Immature natural killer cell (primary cell): ENCODE results near the gene NTM. TPM values are rescaled to one million over a fixed set of nuclear protein-coding genes. Genes with fewer than 3 reads are reported as not detected.
A peak's percentile ranks its signal among the peaks of the same experiment; 100 is the strongest.
"Not testable (repeated sequence)": the region's sequence is repeated elsewhere in the genome, so short reads cannot be mapped to it uniquely, and the experiment has no call there.

ENCODE experiments used
- DNase-seq, 3 donors: peaks; one replicate each; pipeline ENCODE4 v3.0.0; 2022; ENCODE audit warnings: mixed read lengths in 1 of 3
- H3K27ac Mint-ChIP-seq, 6 donors: one replicate each; pipeline ENCODE4 v1.8.0; 2020; ENCODE audit warnings: mixed read lengths in 6 of 6, mild to moderate bottlenecking in 5 of 6, inconsistent platforms in 4 of 6, moderate library complexity in 3 of 6
- H3K27me3 Mint-ChIP-seq, 3 donors: one replicate each; pipeline ENCODE4 v1.8.0; 2020 to 2021; ENCODE audit warnings: low read depth in 3 of 3, mild to moderate bottlenecking in 3 of 3, mixed read lengths in 3 of 3, moderate library complexity in 3 of 3, inconsistent platforms in 1 of 3
- H3K36me3 Mint-ChIP-seq, 3 donors: one replicate each; pipeline ENCODE4 v1.8.0; 2020; ENCODE audit warnings: mixed read lengths in 3 of 3, inconsistent platforms in 2 of 3, mild to moderate bottlenecking in 2 of 3
- H3K4me1 Mint-ChIP-seq, 2 donors: one replicate each; pipeline ENCODE4 v1.8.0; 2020; ENCODE audit warnings: inconsistent platforms in 2 of 2, mild to moderate bottlenecking in 2 of 2, mixed read lengths in 2 of 2, moderate library complexity in 1 of 2
- H3K4me3 Mint-ChIP-seq, 5 donors: one replicate each; pipeline ENCODE4 v1.8.0; 2020; ENCODE audit warnings: mild to moderate bottlenecking in 5 of 5, mixed read lengths in 5 of 5, inconsistent platforms in 3 of 5, moderate library complexity in 3 of 5
- H3K9me3 Mint-ChIP-seq, 6 donors: one replicate each; pipeline ENCODE4 v1.8.0; 2020; ENCODE audit warnings: mild to moderate bottlenecking in 6 of 6, mixed read lengths in 6 of 6, inconsistent platforms in 4 of 6, moderate library complexity in 3 of 6
- polyA plus RNA-seq, 3 donors: library from polyadenylated mRNA; unstranded; fragments of 300-500 nt; fragmentation: Illumina TruSeq; gene quantifications; one replicate each; pipeline ENCODE4 v1.2.3, GENCODE V29; 2021

The NTM gene
- polyA plus RNA-seq, 3 donors from 2014 or later: not detected

- H3K9me3 Mint-ChIP-seq: peaks cover 0 to 11% (median 5%) of the 10 kb centered on the region in 6 donors
- no peak overlapping the region for H3K4me3 Mint-ChIP-seq
- peaks cover 0 to 1% of the 10 kb centered on the region in 2 donors for H3K4me1 Mint-ChIP-seq
- no peak overlapping the region for H3K27ac Mint-ChIP-seq
- no peak for DNase-seq
- H3K27me3 Mint-ChIP-seq: peaks cover 0 to 2% (median 0%) of the 10 kb centered on the region in 3 donors
- no peaks in the 10 kb centered on the region for H3K36me3 Mint-ChIP-seq
These were observed 979.7 kb downstream of the NTM start for GRCh38 chr11:132349811-132350733.

GRCh38 chr11:132351050-132351449, 980.6 kb downstream of the NTM start:
- H3K27ac Mint-ChIP-seq: no peak overlapping the region

DNA sequence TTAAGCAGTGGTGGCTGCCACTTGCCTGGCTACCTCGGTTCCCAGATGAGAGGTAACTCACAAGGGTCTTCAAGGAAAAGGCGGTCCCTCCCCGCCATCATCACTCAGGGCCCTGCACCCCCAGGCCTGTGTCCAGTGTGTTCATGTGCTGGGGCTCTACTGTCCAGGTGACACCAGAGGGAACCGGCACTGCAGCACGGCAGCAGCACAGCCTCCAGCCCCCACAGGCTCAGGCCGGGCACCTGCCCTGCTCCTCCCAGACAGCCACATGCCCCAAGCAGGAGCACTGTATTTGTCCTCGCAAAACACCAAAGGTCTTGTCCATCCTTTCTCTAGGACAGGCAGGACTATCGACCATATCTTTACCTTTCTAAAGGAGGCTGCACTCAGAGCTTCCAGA, 982.1 kb downstream of the NTM start:
- H3K4me1 Mint-ChIP-seq: peaks cover 0 to 1% of the 10 kb centered on the region in 2 donors
- peaks cover 3 to 12% (median 5%) of the 10 kb centered on the region in 6 donors for H3K9me3 Mint-ChIP-seq
- H3K27me3 Mint-ChIP-seq: no peaks in the 10 kb centered on the region
- H3K36me3 Mint-ChIP-seq: no peaks in the 10 kb centered on the region
- DNase-seq: no peak
- no peak overlapping the region for H3K27ac Mint-ChIP-seq
- no peak overlapping the region for H3K4me3 Mint-ChIP-seq

More at GRCh38 chr11:132351050-132351449, 980.6 kb downstream of the NTM start:
- no peaks in the 10 kb centered on the region for H3K36me3 Mint-ChIP-seq
- H3K4me1 Mint-ChIP-seq: peaks cover 0 to 1% of the 10 kb centered on the region in 2 donors
- peaks cover 0 to 2% (median 0%) of the 10 kb centered on the region in 3 donors for H3K27me3 Mint-ChIP-seq
- peaks cover 0 to 12% (median 5%) of the 10 kb centered on the region in 6 donors for H3K9me3 Mint-ChIP-seq
- H3K4me3 Mint-ChIP-seq: no peak overlapping the region
- no peak for DNase-seq

- H3K36me3 Mint-ChIP-seq: no peaks in the 10 kb centered on the region
- H3K9me3 Mint-ChIP-seq: peaks cover 3 to 11% (median 5%) of the 10 kb centered on the region in 6 donors
- no peaks in the 10 kb centered on the region for H3K27me3 Mint-ChIP-seq
- H3K4me3 Mint-ChIP-seq: no peak overlapping the region
- no peaks in the 10 kb centered on the region for H3K4me1 Mint-ChIP-seq
- no peak overlapping the region for H3K27ac Mint-ChIP-seq
- no peak for DNase-seq
These were observed 982.8 kb downstream of the NTM start for GRCh38 chr11:132353255-132353654.

GRCh38 chr11:132357811-132358572, 987.6 kb downstream of the NTM start:
- Mint-ChIP-seq H3K27ac (peak overlapping the region in 2 of 6 donors; percentile 49 to 79), H3K4me3 (peak overlapping the region in 1 of 5 donors; percentile 46), H3K4me1 (no peaks in the 10 kb centered on the region), H3K36me3 (no peaks in the 10 kb centered on the region), H3K27me3 (peaks cover 0 to 3% (median 0%) of the 10 kb centered on the region in 3 donors), H3K9me3 (peaks cover 0 to 9% (median 3%) of the 10 kb centered on the region in 6 donors)
- peak in 1 of 3 donors; percentile 19 for DNase-seq

GRCh38 chr11:132358573-132358953, 988.1 kb downstream of the NTM start:
- no peaks in the 10 kb centered on the region for H3K36me3 Mint-ChIP-seq
- H3K27me3 Mint-ChIP-seq: peaks cover 0 to 3% (median 0%) of the 10 kb centered on the region in 3 donors
- no peak for DNase-seq
- no peaks in the 10 kb centered on the region for H3K4me1 Mint-ChIP-seq
- H3K9me3 Mint-ChIP-seq: peaks cover 0 to 12% (median 4%) of the 10 kb centered on the region in 6 donors
- H3K4me3 Mint-ChIP-seq: peak overlapping the region in 1 of 5 donors; percentile 46
- H3K27ac Mint-ChIP-seq: no peak overlapping the region

DNA sequence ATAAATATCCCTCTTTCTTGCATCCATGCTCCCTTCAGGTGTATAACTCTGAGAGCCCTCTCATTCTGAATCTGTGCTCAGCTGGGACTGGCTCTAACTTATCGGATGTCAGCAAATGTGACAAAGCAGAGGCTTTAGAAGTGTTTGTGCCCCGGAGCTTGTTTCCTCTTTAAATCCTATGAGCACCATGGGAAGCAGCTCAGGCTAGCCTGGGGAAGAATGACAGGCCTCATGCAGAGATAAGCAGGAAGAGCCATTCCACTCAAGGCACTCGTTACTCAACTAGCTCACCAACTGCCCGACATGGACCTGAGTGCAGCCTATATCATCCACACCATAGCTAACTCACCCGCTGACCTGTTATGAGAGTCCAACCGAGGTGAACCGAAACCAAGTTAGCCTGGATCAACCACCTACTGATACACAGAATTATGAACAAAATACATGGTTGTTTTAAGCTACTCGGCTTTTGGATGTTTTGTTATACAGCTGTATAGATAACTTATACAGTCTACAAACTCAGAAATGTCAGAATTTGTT, 990.7 kb downstream of the NTM start:
- no peak for DNase-seq
- no peaks in the 10 kb centered on the region for H3K4me1 Mint-ChIP-seq
- no peaks in the 10 kb centered on the region for H3K36me3 Mint-ChIP-seq
- H3K9me3 Mint-ChIP-seq: peaks cover 0 to 10% (median 4%) of the 10 kb centered on the region in 6 donors
- peaks cover 0 to 3% (median 0%) of the 10 kb centered on the region in 3 donors for H3K27me3 Mint-ChIP-seq
- H3K4me3 Mint-ChIP-seq: no peak overlapping the region
- peak overlapping the region in 1 of 6 donors; percentile 48 for H3K27ac Mint-ChIP-seq

DNA sequence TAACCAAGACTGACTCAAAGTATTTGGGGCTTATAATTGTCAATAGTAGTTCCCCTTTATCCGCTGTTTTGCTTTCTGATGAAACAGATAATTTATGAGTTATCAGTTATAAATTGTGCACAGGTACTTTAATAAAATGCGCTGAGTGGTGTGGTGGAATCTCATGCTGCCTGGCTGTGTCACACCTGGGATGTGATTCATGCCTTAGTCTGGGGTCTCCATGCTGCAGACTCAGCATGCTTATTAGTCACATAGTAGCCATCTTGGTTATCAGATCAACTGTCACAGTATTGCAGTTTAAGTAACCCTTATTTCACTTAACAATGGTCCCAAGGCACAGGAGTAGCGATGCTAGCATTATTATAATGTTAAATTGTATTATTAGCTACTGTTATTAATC, 995.2 kb downstream of the NTM start:
- Mint-ChIP-seq H3K27ac (no peak overlapping the region), H3K36me3 (no peaks in the 10 kb centered on the region), H3K27me3 (peaks cover 0 to 3% (median 0%) of the 10 kb centered on the region in 3 donors), H3K4me3 (no peak overlapping the region), H3K9me3 (peaks cover 4 to 15% (median 7%) of the 10 kb centered on the region in 6 donors), H3K4me1 (no peaks in the 10 kb centered on the region)
- DNase-seq: no peak

- Mint-ChIP-seq H3K9me3 (peaks cover 4 to 15% (median 6%) of the 10 kb centered on the region in 6 donors), H3K36me3 (no peaks in the 10 kb centered on the region), H3K4me1 (no peaks in the 10 kb centered on the region), H3K4me3 (no peak overlapping the region), H3K27me3 (no peaks in the 10 kb centered on the region), H3K27ac (no peak overlapping the region)
- no peak for DNase-seq
These were observed 996.9 kb downstream of the NTM start for GRCh38 chr11:132367293-132367692.

- not testable (repeated sequence) for H3K27ac Mint-ChIP-seq, H3K4me1 Mint-ChIP-seq, DNase-seq, H3K4me3 Mint-ChIP-seq, H3K27me3 Mint-ChIP-seq, H3K36me3 Mint-ChIP-seq
- peaks cover 1 to 12% (median 6%) of the 10 kb centered on the region in 6 donors for H3K9me3 Mint-ChIP-seq
These were observed 999.7 kb downstream of the NTM start for GRCh38 chr11:132370114-132370513.

DNA sequence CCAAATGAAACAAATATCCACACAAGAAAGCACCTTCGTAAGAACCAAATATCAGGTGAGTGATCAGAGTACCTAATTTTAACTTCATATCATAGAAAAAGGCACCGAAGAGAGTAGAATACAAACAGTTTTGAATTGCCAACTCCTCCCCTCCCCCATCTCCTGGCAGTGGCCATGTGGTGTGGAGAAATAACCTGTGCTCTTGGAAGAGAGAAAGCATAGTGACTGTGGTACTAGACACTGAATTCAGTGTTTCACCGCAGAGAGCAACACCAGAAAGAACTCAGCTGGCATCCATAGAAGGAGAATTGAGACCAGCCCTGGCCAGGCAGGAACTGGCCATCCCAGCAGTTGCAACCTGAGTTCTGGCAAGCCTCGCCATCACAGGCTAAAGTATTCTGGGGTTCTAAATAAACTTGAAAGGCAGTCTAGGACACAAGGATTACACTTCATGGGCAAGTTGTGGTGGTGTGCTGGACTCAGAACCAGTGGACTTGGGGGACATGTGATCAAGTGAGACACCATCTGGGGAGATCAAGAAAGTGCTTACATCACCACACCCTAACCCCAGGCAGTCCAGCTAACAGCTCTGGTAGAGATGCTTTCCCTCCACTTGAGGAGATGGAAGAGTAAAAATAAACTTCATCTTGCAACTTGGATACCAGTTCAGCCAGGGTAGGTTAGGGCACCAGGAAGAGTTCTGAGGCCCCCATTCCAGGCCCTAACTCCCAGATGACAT, 1003.2 kb downstream of the NTM start:
- Mint-ChIP-seq H3K9me3 (peaks cover 0 to 16% (median 2%) of the 10 kb centered on the region in 6 donors), H3K27ac (no peak overlapping the region), H3K27me3 (peaks cover 0 to 2% (median 0%) of the 10 kb centered on the region in 3 donors), H3K4me3 (no peak overlapping the region), H3K36me3 (no peaks in the 10 kb centered on the region), H3K4me1 (no peaks in the 10 kb centered on the region)
- DNase-seq: no peak

- DNase-seq: no peak
- Mint-ChIP-seq H3K27me3 (peaks cover 0 to 2% (median 1%) of the 10 kb centered on the region in 3 donors), H3K27ac (no peak overlapping the region), H3K4me1 (no peaks in the 10 kb centered on the region), H3K4me3 (no peak overlapping the region), H3K36me3 (peaks cover 0 to 5% (median 0%) of the 10 kb centered on the region in 3 donors), H3K9me3 (peaks cover 8 to 26% (median 11%) of the 10 kb centered on the region in 6 donors)
These were observed 1009.1 kb downstream of the NTM start for GRCh38 chr11:132379540-132379939.
